SU-DHL-6 (cell line): ENCODE data around the gene ARHGAP44.

Source experiments
- CTCF ChIP-seq: fragments of 200-600 bp; sonication (generic); IDR thresholded peaks from one replicate; pipeline ENCODE4 v1.5.1; 2017; ENCODE audit warnings: antibody characterized with exemption, mild to moderate bottlenecking, low read length, moderate library complexity; ENCODE audit not compliant: insufficient read depth, poor library complexity, severe bottlenecking
- EZH2phosphoT487 ChIP-seq: fragments of 200-600 bp; sonication (generic), shearing (Covaris generic); conservative IDR thresholded peaks from 2 replicates; pipeline ENCODE4 v1.6.1; 2018; ENCODE audit warnings: mild to moderate bottlenecking, antibody characterized with exemption, low read length, moderate library complexity, mixed read lengths

GRCh38 chr17:13030459-13031300 is 241.4 kb downstream of the ARHGAP44 start:
- TF ChIP-seq CTCF (peak; percentile 71), EZH2phosphoT487 (no peak)
